ENCODE results near the gene RAD51D. TPM values are rescaled to one million over a fixed set of nuclear protein-coding genes. Genes with fewer than 3 reads are reported as not detected.
A peak's percentile ranks its signal among the peaks of the same experiment; 100 is the strongest.

RAD51D gene
- polyA plus RNA-seq, 1 donor (not counting 4 experiments of a cell fraction or from before 2014, with no cell fraction given), result 4.9 TPM

DNA sequence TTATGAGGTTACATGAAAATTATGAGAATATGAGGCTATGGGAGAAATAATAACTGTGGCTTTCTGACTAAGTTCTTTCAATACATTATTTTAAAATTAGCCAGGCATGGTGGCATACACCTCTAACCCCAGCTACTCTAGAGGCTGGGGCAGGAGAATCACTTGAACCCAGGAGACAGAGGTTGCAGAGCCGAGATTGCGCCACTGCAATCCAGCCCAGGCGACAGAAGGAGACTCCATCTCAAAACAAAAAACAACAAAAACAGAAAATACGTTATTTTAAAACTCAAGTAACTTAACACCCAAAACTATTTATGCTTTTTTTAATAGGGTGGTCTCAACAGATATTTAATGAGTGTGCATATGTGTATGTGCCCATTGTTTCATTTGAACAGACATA is 53.8 kb downstream of the RAD51D start:
- Histone ChIP-seq H3K9me3 (ENCODE audit: control insufficient read depth, low read depth, low read length) (no peaks in the 10 kb centered on the region), H3K27ac (ENCODE audit: control insufficient read depth, insufficient read depth, low read length) (no peak overlapping the region), H3K9ac (ENCODE audit: control insufficient read depth, extremely low read depth, insufficient read depth, low read length) (no peak overlapping the region), H3K79me2 (ENCODE audit: control insufficient read depth, insufficient read depth, low read length) (peaks cover 4% of the 10 kb centered on the region), H3K27me3 (ENCODE audit: control insufficient read depth, extremely low read depth, insufficient read depth, low read length) (no peaks in the 10 kb centered on the region), H3K4me2 (ENCODE audit: control insufficient read depth, extremely low read depth, insufficient read depth, low read depth, low read length) (no peak overlapping the region), H4K20me1 (ENCODE audit: control insufficient read depth, extremely low read depth, insufficient read depth, low read length) (no peaks in the 10 kb centered on the region), H3K4me1 (ENCODE audit: control insufficient read depth, extremely low read depth, insufficient read depth, low read length) (peaks cover 27% of the 10 kb centered on the region), H3K9me1 (ENCODE audit: control insufficient read depth, extremely low read depth, insufficient read depth, low read length) (no peaks in the 10 kb centered on the region), H3K4me3 (ENCODE audit: control insufficient read depth in 2 of 3, extremely low read depth in 1 of 3, insufficient read depth in 2 of 3, low read depth in 1 of 3, low read length in 3 of 3) (no peak overlapping the region), H2AFZ (ENCODE audit: control insufficient read depth, low read length) (no peak overlapping the region), H3K36me3 (ENCODE audit: control insufficient read depth in 2 of 2, extremely low read depth in 1 of 2, insufficient read depth in 2 of 2, low read length in 2 of 2) (peaks cover 3 to 4% of the 10 kb centered on the region in 2 experiments)
- TF ChIP-seq, protein P1, sequence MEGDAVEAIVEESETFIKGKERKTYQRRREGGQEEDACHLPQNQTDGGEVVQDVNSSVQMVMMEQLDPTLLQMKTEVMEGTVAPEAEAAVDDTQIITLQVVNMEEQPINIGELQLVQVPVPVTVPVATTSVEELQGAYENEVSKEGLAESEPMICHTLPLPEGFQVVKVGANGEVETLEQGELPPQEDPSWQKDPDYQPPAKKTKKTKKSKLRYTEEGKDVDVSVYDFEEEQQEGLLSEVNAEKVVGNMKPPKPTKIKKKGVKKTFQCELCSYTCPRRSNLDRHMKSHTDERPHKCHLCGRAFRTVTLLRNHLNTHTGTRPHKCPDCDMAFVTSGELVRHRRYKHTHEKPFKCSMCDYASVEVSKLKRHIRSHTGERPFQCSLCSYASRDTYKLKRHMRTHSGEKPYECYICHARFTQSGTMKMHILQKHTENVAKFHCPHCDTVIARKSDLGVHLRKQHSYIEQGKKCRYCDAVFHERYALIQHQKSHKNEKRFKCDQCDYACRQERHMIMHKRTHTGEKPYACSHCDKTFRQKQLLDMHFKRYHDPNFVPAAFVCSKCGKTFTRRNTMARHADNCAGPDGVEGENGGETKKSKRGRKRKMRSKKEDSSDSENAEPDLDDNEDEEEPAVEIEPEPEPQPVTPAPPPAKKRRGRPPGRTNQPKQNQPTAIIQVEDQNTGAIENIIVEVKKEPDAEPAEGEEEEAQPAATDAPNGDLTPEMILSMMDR (optimal IDR thresholded peaks at IDR 0.05 in 1 of 3, IDR thresholded peaks at IDR 0.05 in 1 of 3, conservative IDR thresholded peaks at IDR 0.05 in 1 of 3; ENCODE audit: extremely low read depth in 1 of 3, insufficient read depth in 2 of 3, low read length in 3 of 3), result no peak
- TF ChIP-seq EZH2 (IDR thresholded peaks at IDR 0.05; ENCODE audit: low read length), result no peak
- no peak for DNase-seq (ENCODE audit: low read depth, low spot score)
- dilution Hi-C loops (cut with MboI; ENCODE audit: extremely low pct_ligation_motif_present, low sequenced_read_pairs), result no loop called here
- no peak for FAIRE-seq

GRCh38 chr17:35064516-35065215 is 55.0 kb downstream of the RAD51D start:
- Histone ChIP-seq H3K4me1 (ENCODE audit: control insufficient read depth, extremely low read depth, insufficient read depth, low read length) (peaks cover 27% of the 10 kb centered on the region), H3K79me2 (ENCODE audit: control insufficient read depth, insufficient read depth, low read length) (peaks cover 4% of the 10 kb centered on the region), H2AFZ (ENCODE audit: control insufficient read depth, low read length) (no peak overlapping the region), H3K27me3 (ENCODE audit: control insufficient read depth, extremely low read depth, insufficient read depth, low read length) (no peaks in the 10 kb centered on the region), H3K36me3 (ENCODE audit: control insufficient read depth in 2 of 2, extremely low read depth in 1 of 2, insufficient read depth in 2 of 2, low read length in 2 of 2) (peaks cover 3 to 4% of the 10 kb centered on the region in 2 experiments), H3K9me3 (ENCODE audit: control insufficient read depth, low read depth, low read length) (no peaks in the 10 kb centered on the region), H3K9me1 (ENCODE audit: control insufficient read depth, extremely low read depth, insufficient read depth, low read length) (no peaks in the 10 kb centered on the region), H3K27ac (ENCODE audit: control insufficient read depth, insufficient read depth, low read length) (peak overlapping the region; percentile 90), H3K4me2 (ENCODE audit: control insufficient read depth, extremely low read depth, insufficient read depth, low read depth, low read length) (peak overlapping the region; percentile 55), H4K20me1 (ENCODE audit: control insufficient read depth, extremely low read depth, insufficient read depth, low read length) (no peaks in the 10 kb centered on the region), H3K9ac (ENCODE audit: control insufficient read depth, extremely low read depth, insufficient read depth, low read length) (peak overlapping the region; percentile 64), H3K4me3 (ENCODE audit: control insufficient read depth in 2 of 3, extremely low read depth in 1 of 3, insufficient read depth in 2 of 3, low read depth in 1 of 3, low read length in 3 of 3) (no peak overlapping the region)
- DNase-seq (ENCODE audit: low read depth, low spot score) (no peak), FAIRE-seq (no peak)
- TF ChIP-seq, protein P1 (optimal IDR thresholded peaks at IDR 0.05 in 1 of 3, IDR thresholded peaks at IDR 0.05 in 1 of 3, conservative IDR thresholded peaks at IDR 0.05 in 1 of 3; ENCODE audit: extremely low read depth in 1 of 3, insufficient read depth in 2 of 3, low read length in 3 of 3), result no peak
- TF ChIP-seq EZH2 (IDR thresholded peaks at IDR 0.05; ENCODE audit: low read length), result no peak
- dilution Hi-C loops (cut with MboI; ENCODE audit: extremely low pct_ligation_motif_present, low sequenced_read_pairs), result no loop called here

Data from keratinocyte (primary cell).